ENCODE data around the gene PLEKHM3. TPM values are rescaled to one million over a fixed set of nuclear protein-coding genes. Genes with fewer than 3 reads are reported as not detected.

Gene PLEKHM3
- total RNA-seq, 1 donor from 2014 or later, result 10.4 TPM

DNA sequence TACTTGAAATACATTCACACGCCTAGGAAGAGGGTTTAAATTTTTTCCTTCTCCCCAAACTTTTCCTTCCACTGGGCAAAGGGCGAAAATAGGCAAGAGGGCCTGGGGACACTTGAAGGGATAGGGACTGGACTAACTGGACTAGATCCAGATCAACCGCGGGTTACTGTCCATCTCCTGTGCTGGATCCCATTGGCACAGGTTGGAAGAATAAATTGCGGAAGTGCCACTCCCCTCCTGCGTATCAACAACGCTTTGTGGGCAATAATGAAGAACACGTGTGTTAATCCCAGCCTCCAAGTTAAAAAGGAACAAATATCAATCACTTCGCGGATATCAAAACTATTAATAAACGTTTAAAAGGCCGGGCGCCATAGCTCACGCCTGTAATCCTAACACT lies 253.9 kb downstream of the PLEKHM3 start:
- Mint-ChIP-seq H3K4me3 (ENCODE audit: unreplicated experiment) (peak overlapping the region; percentile 65), H3K27me3 (ENCODE audit: unreplicated experiment) (peaks cover 18% of the 10 kb centered on the region), H3K27ac (ENCODE audit: unreplicated experiment) (peak overlapping the region; percentile 48), H3K4me1 (ENCODE audit: unreplicated experiment) (peaks cover 14% of the 10 kb centered on the region), H3K9me3 (ENCODE audit: unreplicated experiment) (no peaks in the 10 kb centered on the region), H3K36me3 (ENCODE audit: low read depth, unreplicated experiment) (no peaks in the 10 kb centered on the region)
- DNase-seq (ENCODE audit: low spot score), result no peak
- TF ChIP-seq, protein P1, sequence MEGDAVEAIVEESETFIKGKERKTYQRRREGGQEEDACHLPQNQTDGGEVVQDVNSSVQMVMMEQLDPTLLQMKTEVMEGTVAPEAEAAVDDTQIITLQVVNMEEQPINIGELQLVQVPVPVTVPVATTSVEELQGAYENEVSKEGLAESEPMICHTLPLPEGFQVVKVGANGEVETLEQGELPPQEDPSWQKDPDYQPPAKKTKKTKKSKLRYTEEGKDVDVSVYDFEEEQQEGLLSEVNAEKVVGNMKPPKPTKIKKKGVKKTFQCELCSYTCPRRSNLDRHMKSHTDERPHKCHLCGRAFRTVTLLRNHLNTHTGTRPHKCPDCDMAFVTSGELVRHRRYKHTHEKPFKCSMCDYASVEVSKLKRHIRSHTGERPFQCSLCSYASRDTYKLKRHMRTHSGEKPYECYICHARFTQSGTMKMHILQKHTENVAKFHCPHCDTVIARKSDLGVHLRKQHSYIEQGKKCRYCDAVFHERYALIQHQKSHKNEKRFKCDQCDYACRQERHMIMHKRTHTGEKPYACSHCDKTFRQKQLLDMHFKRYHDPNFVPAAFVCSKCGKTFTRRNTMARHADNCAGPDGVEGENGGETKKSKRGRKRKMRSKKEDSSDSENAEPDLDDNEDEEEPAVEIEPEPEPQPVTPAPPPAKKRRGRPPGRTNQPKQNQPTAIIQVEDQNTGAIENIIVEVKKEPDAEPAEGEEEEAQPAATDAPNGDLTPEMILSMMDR (IDR thresholded peaks at IDR 0.05; ENCODE audit: unreplicated experiment), result no peak

Other genes with a start within 250 kb of the PLEKHM3 start
- gene CRYGD, start 99.0 kb upstream of the PLEKHM3 start, total RNA-seq (ENCODE audit: unreplicated experiment), result not detected
- gene CRYGC, start 104.3 kb upstream of the PLEKHM3 start, total RNA-seq (ENCODE audit: unreplicated experiment), result not detected
- not detected for gene CRYGB, start 120.6 kb upstream of the PLEKHM3 start, total RNA-seq (ENCODE audit: unreplicated experiment)
- gene CRYGA, start 138.1 kb upstream of the PLEKHM3 start, total RNA-seq (ENCODE audit: unreplicated experiment), result not detected
- gene C2orf80, start 164.5 kb upstream of the PLEKHM3 start, total RNA-seq (ENCODE audit: unreplicated experiment), result not detected
- 171 TPM for gene IDH1, start 229.5 kb upstream of the PLEKHM3 start, total RNA-seq (ENCODE audit: unreplicated experiment)
- gene PIKFYVE, start 240.7 kb upstream of the PLEKHM3 start, total RNA-seq (ENCODE audit: unreplicated experiment), result 52.7 TPM